GM12891 (cell line): ENCODE results near the gene CEACAM21. TPM values are rescaled to one million over a fixed set of nuclear protein-coding genes. Genes with fewer than 3 reads are reported as not detected.

ENCODE experiments used
- DNase-seq: peaks from one replicate; pipeline ENCODE4 v3.0.0; 2011; ENCODE audit warnings: low spot score; ENCODE audit not compliant: insufficient read length
- FAIRE-seq: peaks from 2 replicates; lab custom pipeline; 2011; peaks lifted over from hg19 to GRCh38; lab: Jason Lieb, UNC
- PAX5 ChIP-seq: IDR thresholded peaks from 2 replicates; pipeline ENCODE4 v1.6.1; 2011; ENCODE audit warnings: low read length, moderate library complexity, mild to moderate bottlenecking; ENCODE audit not compliant: insufficient read depth, severe bottlenecking
- POLR2A ChIP-seq: IDR thresholded peaks from 2 replicates; pipeline ENCODE4 v1.6.1; 2011; ENCODE audit warnings: low read depth, low read length, control low read depth
- POLR2AphosphoS5 ChIP-seq: IDR thresholded peaks from 2 replicates; pipeline ENCODE4 v1.6.1; 2011; ENCODE audit warnings: low read depth, low read length, control low read depth
- POU2F2 ChIP-seq: IDR thresholded peaks from 2 replicates; pipeline ENCODE4 v1.6.1; 2011; ENCODE audit warnings: low read depth, mild to moderate bottlenecking, control low read depth, low read length, moderate library complexity
- SPI1 ChIP-seq: IDR thresholded peaks from 2 replicates; pipeline ENCODE4 v1.6.1; 2011; ENCODE audit warnings: low read depth, low read length, control low read depth
- TAF1 ChIP-seq: IDR thresholded peaks from 2 replicates; pipeline ENCODE4 v1.6.1; 2011; ENCODE audit warnings: low read depth, low read length, control low read depth
- polyA plus RNA-seq: library from polyadenylated mRNA; unstranded; fragments of >200 nt; gene quantifications from one replicate; pipeline ENCODE4 v1.2.1, GENCODE V29; 2012; ENCODE audit warnings: low read depth, missing spikeins, inconsistent platforms; ENCODE audit not compliant: missing spikeins

The CEACAM21 gene
- polyA plus RNA-seq, result 19.3 TPM

- DNase-seq (peak; percentile 50), FAIRE-seq (peak; percentile 96)
- TF ChIP-seq POLR2A, result no peak
- TF ChIP-seq POLR2AphosphoS5, result no peak
- no peak for TF ChIP-seq PAX5
- no peak for TF ChIP-seq POU2F2
- TF ChIP-seq TAF1, result no peak
- peak; percentile 95 for TF ChIP-seq SPI1
Measured at GRCh38 chr19:41575998-41576397, at the start of gene CEACAM21. Gene CEACAM21, plus strand, starts transcription at chr19:41576166. Its CDS starts 109 bp downstream, at chr19:41576275.

- no peak for TF ChIP-seq POU2F2
- no peak for TF ChIP-seq POLR2AphosphoS5
- TF ChIP-seq POLR2A, result no peak
- TF ChIP-seq SPI1, result no peak
- TF ChIP-seq TAF1, result no peak
- TF ChIP-seq PAX5, result no peak
- DNase-seq (no peak), FAIRE-seq (no peak)
Measured at GRCh38 chr19:41527089-41527488, 48.9 kb upstream of the CEACAM21 start.

GRCh38 chr19:41528106-41528505 is 47.9 kb upstream of the CEACAM21 start:
- DNase-seq (no peak), FAIRE-seq (peak; percentile 57)
- TF ChIP-seq PAX5 (no peak), POLR2AphosphoS5 (no peak), SPI1 (peak; percentile 63)

- peak; percentile 56 for FAIRE-seq
Measured at GRCh38 chr19:41529484-41530183, 46.3 kb upstream of the CEACAM21 start.

GRCh38 chr19:41530184-41530534 is 45.8 kb upstream of the CEACAM21 start:
- DNase-seq, result no peak
- no peak for FAIRE-seq
- peak; percentile 27; the same call in 1 of the 2 replicates for TF ChIP-seq POLR2AphosphoS5
- peak; percentile 52; the same call in 1 of the 2 replicates for TF ChIP-seq POLR2A
- TF ChIP-seq POU2F2, result no peak
- no peak for TF ChIP-seq SPI1
- TF ChIP-seq PAX5, result no peak
- no peak for TF ChIP-seq TAF1

More at GRCh38 chr19:41529484-41530183, 46.3 kb upstream of the CEACAM21 start:
- no peak for DNase-seq
- TF ChIP-seq POU2F2, result no peak
- TF ChIP-seq POLR2A, result peak; percentile 53; the same call in 1 of the 2 replicates
- no peak for TF ChIP-seq TAF1
- peak; percentile 67 for TF ChIP-seq POLR2AphosphoS5
- no peak for TF ChIP-seq PAX5
- TF ChIP-seq SPI1, result peak; percentile 8; the same call in 1 of the 2 replicates

- TF ChIP-seq PAX5, result no peak
- no peak for TF ChIP-seq POU2F2
- TF ChIP-seq POLR2AphosphoS5, result no peak
- no peak for TF ChIP-seq POLR2A
- no peak for TF ChIP-seq TAF1
- TF ChIP-seq SPI1, result no peak
- DNase-seq, result no peak
- FAIRE-seq, result no peak
Measured at GRCh38 chr19:41530761-41531301, 45.1 kb upstream of the CEACAM21 start.

- TF ChIP-seq PAX5 (no peak), POLR2AphosphoS5 (peak; percentile 99), TAF1 (peak; percentile 80), POU2F2 (no peak), POLR2A (peak; percentile 99), SPI1 (peak; percentile 64)
- FAIRE-seq (peak; percentile 97), DNase-seq (peak; percentile 34)
Measured at GRCh38 chr19:41531438-41532311, 44.3 kb upstream of the CEACAM21 start.

GRCh38 chr19:41532526-41532925 is 43.4 kb upstream of the CEACAM21 start:
- FAIRE-seq, result no peak
- no peak for DNase-seq
- TF ChIP-seq SPI1, result no peak
- TF ChIP-seq TAF1, result no peak
- TF ChIP-seq POLR2AphosphoS5, result no peak
- no peak for TF ChIP-seq PAX5
- no peak for TF ChIP-seq POU2F2
- no peak for TF ChIP-seq POLR2A

- peak; percentile 20 for FAIRE-seq
- TF ChIP-seq PAX5 (no peak), SPI1 (no peak), POLR2AphosphoS5 (no peak), POU2F2 (no peak), TAF1 (no peak), POLR2A (no peak)
- no peak for DNase-seq
Measured at GRCh38 chr19:41533671-41534215, 42.2 kb upstream of the CEACAM21 start.
